Adipocyte (in vitro differentiated cells): ENCODE data around the gene CYP27C1.

Experiments
- DNase-seq: peaks from one replicate; pipeline ENCODE4 v3.0.0-alpha.2; 2015; ENCODE audit warnings: low read depth
- H3K27me3 ChIP-seq: replicated peaks from 2 replicates; pipeline ENCODE4 v1.7.0; 2013; ENCODE audit warnings: mild to moderate bottlenecking, low read length, moderate library complexity; ENCODE audit not compliant: control insufficient read depth, insufficient read depth
- H3K36me3 ChIP-seq: 2 replicates; pipeline ENCODE4 v1.7.0; 2013; ENCODE audit warnings: low read length, mild to moderate bottlenecking, moderate library complexity; ENCODE audit not compliant: control insufficient read depth, insufficient read depth, severe bottlenecking
- H3K4me1 ChIP-seq: 2 replicates; pipeline ENCODE4 v1.7.0; 2013; ENCODE audit warnings: mild to moderate bottlenecking, low read length, moderate library complexity; ENCODE audit not compliant: control insufficient read depth, insufficient read depth
- H3K4me3 ChIP-seq: 2 replicates; pipeline ENCODE4 v1.7.0; 2013; ENCODE audit warnings: mild to moderate bottlenecking, low read length, moderate library complexity
- H3K9ac ChIP-seq: 2 replicates; pipeline ENCODE4 v1.7.0; 2013; ENCODE audit warnings: mild to moderate bottlenecking, low read length, moderate library complexity
- H3K9me3 ChIP-seq: 2 replicates; pipeline ENCODE4 v1.7.0; 2013; ENCODE audit warnings: mild to moderate bottlenecking, low read length, moderate library complexity; ENCODE audit not compliant: control insufficient read depth

CYP27C1 gene

DNA sequence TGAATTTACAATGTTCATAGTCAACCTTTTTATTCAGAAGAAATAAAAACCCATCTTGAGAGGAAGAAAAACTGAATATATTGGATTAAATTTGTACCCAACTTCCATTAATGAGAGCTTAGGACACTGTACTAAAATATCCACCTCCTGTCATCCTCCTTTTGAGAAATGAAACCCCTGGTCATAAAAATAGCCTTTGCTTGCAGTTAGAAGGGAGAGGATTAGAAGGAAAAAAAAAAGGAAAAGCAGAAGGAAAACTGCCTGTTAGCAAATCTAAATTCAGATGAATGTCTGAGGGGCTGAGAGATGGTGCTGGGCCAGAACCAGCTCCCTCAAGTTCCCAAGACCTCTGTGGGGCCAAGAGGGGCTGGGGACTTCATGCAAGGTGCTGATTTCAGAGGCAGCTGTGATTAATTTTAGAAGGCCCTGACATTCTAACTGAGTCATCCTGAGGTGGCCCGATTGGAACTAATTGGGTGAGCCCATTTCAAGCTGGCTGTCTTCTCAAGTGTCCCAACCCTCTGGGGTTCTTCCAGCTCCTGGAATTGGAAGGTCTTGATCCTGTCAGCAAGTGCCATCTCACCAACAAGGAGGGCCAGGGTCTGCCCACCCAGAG is 74.7 kb downstream of the CYP27C1 start:
- H3K9me3 ChIP-seq, result no peaks in the 10 kb centered on the region
- no peak overlapping the region for H3K9ac ChIP-seq
- no peaks in the 10 kb centered on the region for H3K27me3 ChIP-seq
- no peaks in the 10 kb centered on the region for H3K36me3 ChIP-seq
- peak; percentile 75 for DNase-seq
- H3K4me1 ChIP-seq, result peaks cover 26% of the 10 kb centered on the region
- no peak overlapping the region for H3K4me3 ChIP-seq

DNA sequence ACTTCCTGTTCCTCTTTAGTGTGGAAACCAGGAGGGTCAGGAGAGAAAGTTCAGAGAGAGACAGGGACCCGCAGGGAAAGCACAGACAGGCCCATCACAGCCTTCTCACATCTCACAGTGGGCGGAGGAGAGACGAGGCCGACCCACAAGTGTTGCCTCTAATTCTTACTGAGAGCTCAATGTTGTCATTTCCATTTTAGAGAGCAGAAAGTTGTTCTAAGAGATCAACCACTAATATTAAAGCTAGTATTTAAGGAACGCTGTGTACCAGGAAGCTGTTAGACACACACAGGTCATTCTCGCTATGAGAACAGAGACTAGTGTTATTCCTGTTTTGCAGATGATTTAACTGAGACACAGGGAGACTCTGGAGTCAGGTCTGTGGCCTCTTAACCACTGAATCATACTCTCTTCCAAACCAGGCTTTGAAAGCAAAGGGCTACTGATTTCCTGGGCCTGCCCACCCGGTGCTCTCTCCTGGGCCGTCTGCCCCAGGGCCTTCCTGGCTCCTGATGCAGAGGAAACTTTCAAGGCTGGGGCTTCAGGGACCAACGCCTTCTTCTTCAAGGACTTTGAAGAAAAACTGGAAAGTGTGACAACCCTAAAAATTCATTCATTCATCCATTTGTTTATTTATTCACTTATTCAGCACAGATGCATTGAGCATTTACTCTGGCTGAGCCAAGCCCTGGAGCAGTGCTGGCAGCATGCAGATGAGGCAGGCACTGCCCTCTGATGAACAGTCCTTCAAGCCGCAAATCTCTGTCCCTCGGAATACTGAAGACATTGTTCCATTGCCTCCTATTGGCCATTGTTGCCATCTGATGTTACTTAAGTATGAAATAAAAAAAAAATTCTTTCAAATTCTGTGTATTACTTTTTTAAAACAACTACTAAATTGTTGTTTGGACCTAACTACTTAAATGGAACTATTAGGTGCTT is 76.0 kb downstream of the CYP27C1 start:
- no peak overlapping the region for H3K4me3 ChIP-seq
- peaks cover 24% of the 10 kb centered on the region for H3K4me1 ChIP-seq
- DNase-seq, result peak; percentile 62

GRCh38 chr2:127142663-127143630 is 77.2 kb downstream of the CYP27C1 start:
- no peaks in the 10 kb centered on the region for H3K27me3 ChIP-seq
- H3K36me3 ChIP-seq, result no peaks in the 10 kb centered on the region

More for the DNA sequence above, 76.0 kb downstream of the CYP27C1 start:
- Histone ChIP-seq H3K9ac (peak overlapping the region; percentile 24), H3K36me3 (no peaks in the 10 kb centered on the region), H3K27me3 (no peaks in the 10 kb centered on the region), H3K9me3 (no peaks in the 10 kb centered on the region)

DNA sequence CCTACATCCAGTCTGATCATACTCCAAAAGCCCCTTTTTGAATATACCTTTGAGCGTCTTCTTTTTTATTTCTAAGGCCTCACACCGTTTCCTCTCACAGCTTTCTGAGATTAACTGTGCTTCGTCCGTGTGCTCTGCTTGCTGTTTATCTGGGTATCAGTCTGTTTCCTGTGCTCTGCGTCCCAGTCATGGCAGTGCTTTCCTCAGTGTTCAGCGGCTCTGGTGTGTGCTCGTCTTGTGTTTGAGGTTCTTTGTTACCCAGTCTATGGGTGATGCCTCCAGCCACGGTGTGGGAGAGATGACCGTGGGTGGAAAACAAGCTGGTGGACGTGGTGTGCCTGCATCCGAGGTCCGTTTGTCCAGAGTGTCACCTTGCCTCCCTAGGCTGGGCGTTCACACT is 79.6 kb downstream of the CYP27C1 start:
- no peak overlapping the region for H3K9ac ChIP-seq
- H3K9me3 ChIP-seq, result no peaks in the 10 kb centered on the region
- H3K4me1 ChIP-seq, result peaks cover 20% of the 10 kb centered on the region
- no peak overlapping the region for H3K4me3 ChIP-seq
- no peak for DNase-seq
- no peaks in the 10 kb centered on the region for H3K36me3 ChIP-seq
- H3K27me3 ChIP-seq, result no peaks in the 10 kb centered on the region

More at GRCh38 chr2:127142663-127143630, 77.2 kb downstream of the CYP27C1 start:
- Histone ChIP-seq H3K4me1 (peaks cover 23% of the 10 kb centered on the region), H3K9me3 (no peaks in the 10 kb centered on the region), H3K9ac (no peak overlapping the region), H3K4me3 (no peak overlapping the region)
- no peak for DNase-seq

- no peak for DNase-seq
- H3K27me3 ChIP-seq, result no peaks in the 10 kb centered on the region
- no peaks in the 10 kb centered on the region for H3K36me3 ChIP-seq
- H3K9ac ChIP-seq, result no peak overlapping the region
- no peaks in the 10 kb centered on the region for H3K9me3 ChIP-seq
- H3K4me1 ChIP-seq, result peaks cover 13% of the 10 kb centered on the region
- no peak overlapping the region for H3K4me3 ChIP-seq
Measured at GRCh38 chr2:127139766-127140165, 80.3 kb downstream of the CYP27C1 start.

DNA sequence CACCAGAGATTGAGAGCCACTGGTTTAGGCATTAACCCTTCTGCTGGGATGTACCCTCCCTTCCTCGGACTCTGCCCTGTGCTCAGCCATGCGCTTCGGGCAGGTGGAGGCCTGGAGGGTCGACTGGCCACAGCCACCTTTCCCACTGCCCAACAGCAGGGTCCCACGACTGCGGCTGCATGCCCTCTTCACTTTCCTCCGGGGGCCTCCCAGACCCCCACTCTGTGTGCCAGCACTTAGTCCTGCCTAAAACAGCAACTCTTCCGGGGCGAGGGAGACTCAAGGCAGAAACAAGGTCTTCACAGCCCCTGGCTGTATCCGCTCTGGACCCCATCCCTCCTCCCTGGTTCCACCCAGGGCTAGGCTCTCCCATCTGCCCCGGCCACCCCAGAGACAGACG is 81.8 kb downstream of the CYP27C1 start:
- Histone ChIP-seq H3K27me3 (no peaks in the 10 kb centered on the region), H3K4me1 (no peaks in the 10 kb centered on the region), H3K9me3 (peaks cover 2% of the 10 kb centered on the region), H3K9ac (no peak overlapping the region), H3K4me3 (no peak overlapping the region), H3K36me3 (no peaks in the 10 kb centered on the region)
- DNase-seq, result no peak

DNA sequence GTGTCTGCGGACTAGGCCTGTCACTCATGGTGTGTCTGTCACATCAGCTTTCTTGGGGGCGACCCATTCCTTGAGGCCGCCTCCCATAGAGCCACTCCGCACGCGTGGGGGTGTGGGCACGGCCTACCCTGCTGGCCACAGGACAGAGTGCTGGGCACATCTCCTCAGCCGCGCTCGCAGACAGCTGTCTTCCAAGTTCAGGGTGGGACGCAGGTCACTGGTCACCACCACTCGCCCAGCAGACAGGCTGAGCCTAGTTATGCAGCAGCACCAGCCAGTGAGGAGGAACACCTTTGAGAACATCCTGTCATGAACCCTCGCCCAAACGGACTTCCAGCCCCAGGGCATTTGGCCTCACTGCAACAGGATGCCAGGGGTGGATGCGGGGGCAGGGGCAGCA is 82.4 kb downstream of the CYP27C1 start:
- Histone ChIP-seq H3K4me3 (no peak overlapping the region), H3K4me1 (no peaks in the 10 kb centered on the region), H3K9ac (no peak overlapping the region), H3K9me3 (peaks cover 2% of the 10 kb centered on the region), H3K36me3 (no peaks in the 10 kb centered on the region), H3K27me3 (no peaks in the 10 kb centered on the region)
- no peak for DNase-seq

DNA sequence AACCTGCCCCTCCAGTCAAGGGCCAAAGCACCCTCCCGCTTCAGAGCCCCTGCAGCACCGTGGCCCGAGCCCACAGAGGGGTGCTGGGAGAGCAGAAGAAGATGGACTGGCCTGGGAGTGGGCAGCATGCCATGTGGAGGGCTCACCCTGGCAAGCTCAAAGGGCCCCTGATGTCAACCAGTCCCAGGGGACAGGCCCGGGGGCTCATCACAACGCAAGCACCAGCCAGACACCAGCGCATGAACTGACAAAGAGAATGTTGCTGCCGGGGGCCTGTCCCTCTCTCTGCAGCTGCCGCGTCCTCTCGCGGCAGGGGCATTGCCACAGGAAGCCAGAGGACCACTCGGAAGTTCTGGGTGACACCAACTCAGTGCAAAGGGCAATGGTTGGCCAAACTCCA is 82.9 kb downstream of the CYP27C1 start:
- H3K4me1 ChIP-seq, result no peaks in the 10 kb centered on the region
- no peak for DNase-seq
- H3K36me3 ChIP-seq, result no peaks in the 10 kb centered on the region
- H3K4me3 ChIP-seq, result no peak overlapping the region
- H3K27me3 ChIP-seq, result no peaks in the 10 kb centered on the region
- peaks cover 2% of the 10 kb centered on the region for H3K9me3 ChIP-seq
- no peak overlapping the region for H3K9ac ChIP-seq

DNA sequence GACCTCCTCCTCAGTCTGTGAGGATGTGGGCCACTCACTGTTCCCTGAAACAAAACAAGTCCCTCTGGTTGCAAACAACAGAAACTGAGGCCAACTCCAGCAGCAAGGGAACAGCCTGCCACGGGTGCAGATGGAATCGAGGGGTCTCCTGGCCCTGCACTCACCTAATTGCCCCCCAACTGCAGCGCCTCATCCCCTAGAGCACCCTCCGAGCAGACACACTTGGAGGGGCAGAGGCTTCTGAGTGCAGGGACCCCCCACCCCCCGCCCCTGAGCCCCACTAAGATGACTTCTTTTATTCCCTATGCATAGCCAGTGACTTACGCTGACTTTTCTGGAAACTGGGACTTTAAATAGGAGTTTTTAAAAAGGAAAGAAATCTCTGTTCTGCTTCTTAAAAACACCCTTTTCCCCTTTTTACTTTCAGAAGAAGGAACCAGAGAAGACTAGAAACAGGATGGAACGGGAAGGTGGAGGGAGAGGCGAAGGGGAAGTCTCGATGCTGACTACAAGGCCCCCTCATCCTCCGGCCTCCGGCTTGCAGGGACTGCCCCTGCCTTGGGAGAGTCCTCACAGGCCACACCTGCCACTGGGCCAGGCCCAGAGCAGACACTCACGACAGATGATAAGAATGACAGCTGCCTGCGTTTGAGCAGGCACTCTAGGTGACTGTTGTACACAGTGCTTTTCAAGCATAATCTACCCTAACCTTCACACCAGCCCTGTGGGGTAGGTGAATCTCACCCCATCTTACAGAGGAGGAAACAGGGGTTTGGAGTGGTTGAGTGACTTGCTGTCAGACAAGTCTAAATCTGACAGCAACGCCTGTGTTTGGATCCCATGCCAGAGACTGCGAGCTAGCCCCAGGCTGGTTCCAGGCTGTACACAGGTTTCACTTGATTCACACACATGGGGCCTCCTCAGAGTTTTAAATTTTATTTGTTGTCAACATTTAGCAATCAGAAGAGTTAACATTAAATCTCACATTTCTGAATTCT is 85.0 kb downstream of the CYP27C1 start:
- peaks cover 2% of the 10 kb centered on the region for H3K9me3 ChIP-seq
- H3K9ac ChIP-seq, result no peak overlapping the region
- no peaks in the 10 kb centered on the region for H3K27me3 ChIP-seq
- H3K4me3 ChIP-seq, result no peak overlapping the region
- no peaks in the 10 kb centered on the region for H3K36me3 ChIP-seq
- H3K4me1 ChIP-seq, result no peaks in the 10 kb centered on the region
- no peak for DNase-seq

DNA sequence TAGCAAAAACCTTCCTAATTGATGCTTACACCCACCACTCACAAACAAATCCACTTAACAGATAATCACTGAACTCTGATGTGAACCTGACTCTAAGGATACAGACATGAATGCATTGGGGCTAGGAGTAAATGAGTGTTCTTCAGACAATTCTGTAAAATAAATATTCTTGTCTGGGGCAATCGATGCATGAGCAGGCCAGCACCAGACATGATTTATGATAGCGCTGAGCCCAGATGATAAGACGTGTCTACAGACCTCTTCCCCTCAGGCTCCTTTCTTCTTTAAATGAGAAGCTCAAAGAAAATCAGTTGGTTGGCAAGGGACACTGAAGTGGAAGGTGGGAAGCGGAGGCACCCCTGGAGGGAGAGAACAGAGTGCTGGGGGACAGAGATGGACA is 85.9 kb downstream of the CYP27C1 start:
- Histone ChIP-seq H3K9ac (no peak overlapping the region), H3K36me3 (no peaks in the 10 kb centered on the region), H3K4me1 (no peaks in the 10 kb centered on the region), H3K4me3 (no peak overlapping the region), H3K9me3 (peaks cover 2% of the 10 kb centered on the region), H3K27me3 (no peaks in the 10 kb centered on the region)
- no peak for DNase-seq
